ENCODE data around the gene CLSTN2.

The CLSTN2 gene

DNA sequence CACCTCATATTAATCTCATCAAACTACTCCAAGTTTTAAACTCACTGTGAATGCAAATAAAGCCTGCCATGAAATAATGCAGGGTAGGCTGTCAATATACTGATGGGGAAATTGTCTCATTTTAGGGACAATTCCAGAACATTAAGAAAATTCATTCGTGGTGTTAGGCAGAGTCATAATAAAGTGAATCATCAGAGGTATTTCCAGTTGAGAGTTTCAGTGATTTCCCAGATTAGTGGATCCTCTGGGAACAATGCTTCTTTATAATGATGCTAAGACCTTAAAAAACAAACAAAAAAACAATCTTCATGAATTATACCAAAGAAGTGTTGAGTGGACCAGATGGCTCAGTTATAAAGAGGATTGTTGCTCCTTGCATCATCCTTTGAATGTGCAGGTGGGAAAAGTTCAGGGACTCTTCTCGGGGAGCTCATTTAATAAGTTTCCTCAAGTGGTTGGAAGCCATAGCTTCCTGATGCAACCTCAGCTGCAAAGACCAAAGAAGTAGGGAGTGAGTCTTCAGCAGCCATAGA is 381.9 kb downstream of the CLSTN2 start:
- Histone ChIP-seq H3K27me3 (no peaks in the 10 kb centered on the region), H3K27ac (no peak overlapping the region), H3K36me3 (no peaks in the 10 kb centered on the region), H3K4me3 (no peak overlapping the region), H3K4me1 (no peaks in the 10 kb centered on the region), H3K9me3 (no peaks in the 10 kb centered on the region)
- TF ChIP-seq, protein P1, sequence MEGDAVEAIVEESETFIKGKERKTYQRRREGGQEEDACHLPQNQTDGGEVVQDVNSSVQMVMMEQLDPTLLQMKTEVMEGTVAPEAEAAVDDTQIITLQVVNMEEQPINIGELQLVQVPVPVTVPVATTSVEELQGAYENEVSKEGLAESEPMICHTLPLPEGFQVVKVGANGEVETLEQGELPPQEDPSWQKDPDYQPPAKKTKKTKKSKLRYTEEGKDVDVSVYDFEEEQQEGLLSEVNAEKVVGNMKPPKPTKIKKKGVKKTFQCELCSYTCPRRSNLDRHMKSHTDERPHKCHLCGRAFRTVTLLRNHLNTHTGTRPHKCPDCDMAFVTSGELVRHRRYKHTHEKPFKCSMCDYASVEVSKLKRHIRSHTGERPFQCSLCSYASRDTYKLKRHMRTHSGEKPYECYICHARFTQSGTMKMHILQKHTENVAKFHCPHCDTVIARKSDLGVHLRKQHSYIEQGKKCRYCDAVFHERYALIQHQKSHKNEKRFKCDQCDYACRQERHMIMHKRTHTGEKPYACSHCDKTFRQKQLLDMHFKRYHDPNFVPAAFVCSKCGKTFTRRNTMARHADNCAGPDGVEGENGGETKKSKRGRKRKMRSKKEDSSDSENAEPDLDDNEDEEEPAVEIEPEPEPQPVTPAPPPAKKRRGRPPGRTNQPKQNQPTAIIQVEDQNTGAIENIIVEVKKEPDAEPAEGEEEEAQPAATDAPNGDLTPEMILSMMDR (IDR thresholded peaks at IDR 0.05), result no peak
- intact Hi-C loops (cut with DNase I; ENCODE audit: low total_unique reads), result no loop called here
- DNase-seq, result no peak

DNA sequence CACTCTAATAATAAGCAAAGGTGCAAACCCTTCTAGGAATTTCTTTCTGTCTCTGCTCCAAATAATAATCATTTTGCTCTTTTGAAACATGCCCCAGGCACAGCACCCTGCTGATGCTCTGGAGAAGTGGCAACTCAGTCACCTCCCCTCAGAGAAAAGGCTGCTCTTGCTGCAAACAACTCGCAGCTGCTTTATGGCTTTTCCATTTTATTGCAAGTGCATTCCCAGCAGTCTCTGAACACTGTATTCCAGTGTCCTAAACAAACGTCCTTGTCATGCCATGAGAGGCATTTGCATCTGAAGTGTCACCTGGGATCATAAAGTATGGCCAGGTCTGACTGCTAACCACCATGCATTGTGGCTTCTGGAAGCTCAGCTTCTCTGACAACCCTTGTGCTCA is 384.8 kb downstream of the CLSTN2 start:
- Histone ChIP-seq H3K36me3 (no peaks in the 10 kb centered on the region), H3K4me1 (no peaks in the 10 kb centered on the region), H3K27me3 (no peaks in the 10 kb centered on the region), H3K4me3 (no peak overlapping the region), H3K27ac (no peak overlapping the region), H3K9me3 (no peaks in the 10 kb centered on the region)
- TF ChIP-seq, protein P1 (IDR thresholded peaks at IDR 0.05), result no peak
- DNase-seq, result no peak
- intact Hi-C loops (cut with DNase I; ENCODE audit: low total_unique reads), result no loop called here

DNA sequence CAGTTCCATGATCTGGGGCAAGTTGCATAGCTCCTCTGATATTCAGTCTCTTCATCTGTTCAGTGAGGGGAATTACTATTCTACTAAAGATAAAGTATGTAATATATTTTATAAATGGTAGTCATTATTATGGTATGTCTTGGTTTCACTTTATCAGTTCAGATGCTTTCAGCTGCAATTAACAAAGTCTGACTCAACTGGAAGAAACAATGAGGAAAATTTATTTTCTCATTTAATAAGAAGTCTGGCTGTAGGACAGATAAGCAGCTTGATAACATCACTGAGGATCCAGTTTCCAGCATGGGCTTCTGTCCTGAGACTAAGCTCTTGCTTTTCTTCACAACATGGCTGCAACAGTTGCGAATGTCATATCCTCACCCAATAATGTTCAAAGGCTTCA is 388.6 kb downstream of the CLSTN2 start:
- Histone ChIP-seq H3K4me3 (no peak overlapping the region), H3K27me3 (no peaks in the 10 kb centered on the region), H3K4me1 (no peaks in the 10 kb centered on the region), H3K9me3 (no peaks in the 10 kb centered on the region), H3K27ac (no peak overlapping the region), H3K36me3 (no peaks in the 10 kb centered on the region)
- intact Hi-C loops (cut with DNase I; ENCODE audit: low total_unique reads), result no loop called here
- no peak for DNase-seq
- TF ChIP-seq, protein P1 (IDR thresholded peaks at IDR 0.05), result no peak

DNA sequence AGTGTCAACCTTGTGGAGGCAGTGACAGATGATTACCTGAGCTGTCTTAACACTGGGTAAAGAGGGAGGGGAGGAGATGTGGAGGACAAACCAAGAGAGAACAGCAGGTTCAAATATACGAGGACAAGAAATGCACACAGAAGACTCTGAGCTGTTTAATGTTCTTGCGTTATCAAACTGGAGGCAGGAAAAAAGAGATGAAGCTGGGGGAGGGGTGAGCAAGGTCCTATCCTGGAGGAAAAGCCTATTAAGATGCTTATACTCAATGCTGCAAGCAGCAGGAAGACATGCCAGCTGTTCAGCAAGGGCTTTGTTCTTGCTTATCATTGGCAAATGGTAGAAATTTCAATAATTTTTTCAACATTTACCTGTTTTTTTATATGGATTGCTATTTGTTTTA is 397.1 kb downstream of the CLSTN2 start:
- Histone ChIP-seq H3K9me3 (no peaks in the 10 kb centered on the region), H3K27me3 (no peaks in the 10 kb centered on the region), H3K36me3 (no peaks in the 10 kb centered on the region), H3K27ac (no peak overlapping the region), H3K4me1 (no peaks in the 10 kb centered on the region), H3K4me3 (no peak overlapping the region)
- intact Hi-C loops (cut with DNase I; ENCODE audit: low total_unique reads), result no loop called here
- no peak for DNase-seq
- TF ChIP-seq, protein P1 (IDR thresholded peaks at IDR 0.05), result no peak

DNA sequence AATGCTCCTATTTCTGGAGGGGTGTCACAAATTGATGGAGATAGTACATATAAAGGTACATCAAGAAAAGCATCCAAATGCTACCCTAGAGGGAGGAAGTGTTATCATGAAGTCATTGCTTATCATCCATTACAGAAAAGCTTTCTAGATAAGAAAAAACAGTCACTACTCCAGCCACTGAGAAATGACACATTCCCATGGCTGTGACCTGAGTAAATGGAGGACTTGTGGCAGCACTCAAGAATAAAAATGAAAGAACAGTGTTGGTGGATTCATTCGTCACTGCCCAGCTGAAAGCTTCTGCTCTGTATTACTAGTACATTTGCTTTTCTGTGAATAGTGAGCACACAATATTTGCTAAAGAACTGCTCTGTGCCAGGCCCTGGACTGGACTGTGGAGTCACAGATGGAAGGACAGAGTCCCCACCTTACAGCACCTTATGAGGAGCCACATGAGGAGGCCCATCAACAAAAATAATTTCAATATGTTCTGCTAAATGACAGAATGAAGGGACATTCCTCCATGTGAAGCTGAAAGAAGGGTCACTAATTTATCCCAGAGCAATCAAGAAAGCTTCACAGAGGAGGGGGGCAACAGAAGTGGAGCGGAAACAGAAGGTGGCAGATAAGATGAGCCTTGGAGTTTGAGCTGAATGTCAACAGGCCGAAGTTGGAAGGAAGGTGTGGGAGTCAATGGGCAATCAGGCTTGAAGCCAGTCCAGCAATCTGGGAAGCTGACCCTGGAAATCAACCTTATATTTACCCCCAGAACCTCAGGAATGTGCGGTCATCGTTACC is 399.3 kb downstream of the CLSTN2 start:
- TF ChIP-seq, protein P1 (IDR thresholded peaks at IDR 0.05), result no peak
- H3K9me3 ChIP-seq, result no peaks in the 10 kb centered on the region
- H3K4me3 ChIP-seq, result no peak overlapping the region
- no peaks in the 10 kb centered on the region for H3K4me1 ChIP-seq
- H3K27ac ChIP-seq, result no peak overlapping the region
- H3K27me3 ChIP-seq, result no peaks in the 10 kb centered on the region
- intact Hi-C loops (cut with DNase I; ENCODE audit: low total_unique reads), result no loop called here
- DNase-seq, result no peak
- H3K36me3 ChIP-seq, result no peaks in the 10 kb centered on the region

Measured in tibial artery (tissue), 4 donors.